22Rv1 (cell line): ENCODE results near the gene STPG2.
"Not testable (repeated sequence)": the region's sequence is repeated elsewhere in the genome, so short reads cannot be mapped to it uniquely, and the experiment has no call there.

ENCODE experiments used
- ZFX ChIP-seq: fragments of 450-650 bp; IDR thresholded peaks from 2 replicates; pipeline ENCODE4 v1.6.1; 2017; ENCODE audit warnings: antibody characterized with exemption, borderline replicate concordance
- TF ChIP-seq, protein P1 (sequence below): fragments of 450-650 bp; IDR thresholded peaks from 2 replicates; pipeline ENCODE4 v1.5.1; 2017; ENCODE audit warnings: mild to moderate bottlenecking

DNA sequence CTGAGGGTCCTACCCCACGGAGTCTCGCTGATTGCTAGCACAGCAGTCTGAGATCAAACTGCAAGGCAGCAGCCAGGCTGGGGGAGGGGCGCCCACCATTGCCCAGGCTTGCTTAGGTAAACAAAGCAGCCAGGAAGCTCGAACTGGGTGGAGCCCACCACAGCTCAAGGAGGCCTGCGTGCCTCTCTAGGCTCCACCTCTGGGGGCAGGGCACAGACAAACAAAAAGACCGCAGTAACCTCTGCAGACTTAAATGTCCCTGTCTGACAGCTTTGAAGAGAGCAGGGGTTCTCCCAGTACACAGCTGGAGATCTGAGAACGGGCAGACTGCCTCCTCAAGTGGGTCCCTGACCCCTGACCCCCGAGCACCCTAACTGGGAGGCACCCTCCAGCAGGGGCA, 509.4 kb downstream of the STPG2 start:
- TF ChIP-seq, protein P1, sequence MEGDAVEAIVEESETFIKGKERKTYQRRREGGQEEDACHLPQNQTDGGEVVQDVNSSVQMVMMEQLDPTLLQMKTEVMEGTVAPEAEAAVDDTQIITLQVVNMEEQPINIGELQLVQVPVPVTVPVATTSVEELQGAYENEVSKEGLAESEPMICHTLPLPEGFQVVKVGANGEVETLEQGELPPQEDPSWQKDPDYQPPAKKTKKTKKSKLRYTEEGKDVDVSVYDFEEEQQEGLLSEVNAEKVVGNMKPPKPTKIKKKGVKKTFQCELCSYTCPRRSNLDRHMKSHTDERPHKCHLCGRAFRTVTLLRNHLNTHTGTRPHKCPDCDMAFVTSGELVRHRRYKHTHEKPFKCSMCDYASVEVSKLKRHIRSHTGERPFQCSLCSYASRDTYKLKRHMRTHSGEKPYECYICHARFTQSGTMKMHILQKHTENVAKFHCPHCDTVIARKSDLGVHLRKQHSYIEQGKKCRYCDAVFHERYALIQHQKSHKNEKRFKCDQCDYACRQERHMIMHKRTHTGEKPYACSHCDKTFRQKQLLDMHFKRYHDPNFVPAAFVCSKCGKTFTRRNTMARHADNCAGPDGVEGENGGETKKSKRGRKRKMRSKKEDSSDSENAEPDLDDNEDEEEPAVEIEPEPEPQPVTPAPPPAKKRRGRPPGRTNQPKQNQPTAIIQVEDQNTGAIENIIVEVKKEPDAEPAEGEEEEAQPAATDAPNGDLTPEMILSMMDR = not testable (repeated sequence)
- TF ChIP-seq ZFX = not testable (repeated sequence)
